ENCODE results near the gene YIPF3. TPM values are rescaled to one million over a fixed set of nuclear protein-coding genes. Genes with fewer than 3 reads are reported as not detected.

YIPF3 gene
- total and polyA plus RNA-seq, 2 experiments from 2014 or later, result 166 to 198 TPM

DNA sequence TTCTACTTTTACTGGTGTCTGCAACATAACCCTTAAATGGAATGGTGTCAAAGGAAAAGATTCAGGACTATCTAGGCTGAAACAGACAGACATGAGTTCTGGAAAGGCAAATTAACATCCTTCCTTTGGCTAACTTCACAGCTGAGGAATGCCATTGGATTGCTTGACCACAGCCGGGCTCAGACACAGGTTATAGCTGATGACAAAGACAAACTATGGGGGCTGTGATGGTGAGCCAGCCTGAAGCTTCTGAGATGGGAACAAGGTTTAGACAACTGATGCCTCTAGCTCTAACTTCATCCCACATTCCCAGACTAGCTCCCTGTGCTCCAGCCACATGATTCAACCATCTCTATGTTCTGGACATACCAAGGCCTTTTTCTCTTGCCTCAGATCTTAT, 15.5 kb upstream of the YIPF3 start:
- 88% methylated on average over 1 of the region's 1 CpG for WGBS (ENCODE audit: low lambda C conversion rate, missing lambda C conversion rate)

GRCh38 chr6:43524483-43524961, 7.8 kb upstream of the YIPF3 start:
- DNase-seq (ENCODE audit: low spot score), result no peak
- Histone ChIP-seq H2AFZ (no peak overlapping the region), H3K27me3 (no peaks in the 10 kb centered on the region), H3K4me1 (ENCODE audit: insufficient read depth) (no peaks in the 10 kb centered on the region), H3K4me2 (no peak overlapping the region), H3K9me2 (replicated peaks; ENCODE audit: insufficient read depth) (no peaks in the 10 kb centered on the region), H3K27ac (no peak overlapping the region), H3K36me3 (replicated peaks; ENCODE audit: insufficient read depth, low read depth) (no peaks in the 10 kb centered on the region), H3K79me2 (peaks cover under 1% of the 10 kb centered on the region), H4K20me1 (ENCODE audit: insufficient read depth, poor library complexity, severe bottlenecking) (no peaks in the 10 kb centered on the region), H3K9me3 (ENCODE audit: low read depth) (no peaks in the 10 kb centered on the region), H3K4me3 (no peak overlapping the region)
- TF ChIP-seq EZH2phosphoT487 (IDR thresholded peaks at IDR 0.05; ENCODE audit: low read depth, severe bottlenecking, unreplicated experiment), result no peak
- TF ChIP-seq, protein P1, sequence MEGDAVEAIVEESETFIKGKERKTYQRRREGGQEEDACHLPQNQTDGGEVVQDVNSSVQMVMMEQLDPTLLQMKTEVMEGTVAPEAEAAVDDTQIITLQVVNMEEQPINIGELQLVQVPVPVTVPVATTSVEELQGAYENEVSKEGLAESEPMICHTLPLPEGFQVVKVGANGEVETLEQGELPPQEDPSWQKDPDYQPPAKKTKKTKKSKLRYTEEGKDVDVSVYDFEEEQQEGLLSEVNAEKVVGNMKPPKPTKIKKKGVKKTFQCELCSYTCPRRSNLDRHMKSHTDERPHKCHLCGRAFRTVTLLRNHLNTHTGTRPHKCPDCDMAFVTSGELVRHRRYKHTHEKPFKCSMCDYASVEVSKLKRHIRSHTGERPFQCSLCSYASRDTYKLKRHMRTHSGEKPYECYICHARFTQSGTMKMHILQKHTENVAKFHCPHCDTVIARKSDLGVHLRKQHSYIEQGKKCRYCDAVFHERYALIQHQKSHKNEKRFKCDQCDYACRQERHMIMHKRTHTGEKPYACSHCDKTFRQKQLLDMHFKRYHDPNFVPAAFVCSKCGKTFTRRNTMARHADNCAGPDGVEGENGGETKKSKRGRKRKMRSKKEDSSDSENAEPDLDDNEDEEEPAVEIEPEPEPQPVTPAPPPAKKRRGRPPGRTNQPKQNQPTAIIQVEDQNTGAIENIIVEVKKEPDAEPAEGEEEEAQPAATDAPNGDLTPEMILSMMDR (IDR thresholded peaks at IDR 0.05; ENCODE audit: poor library complexity), result no peak
- no peak for TF ChIP-seq EZH2 (IDR thresholded peaks at IDR 0.05; ENCODE audit: borderline replicate concordance)
- 90% methylated on average over 10 of the region's 10 CpGs for WGBS (ENCODE audit: low lambda C conversion rate, missing lambda C conversion rate)

More for the DNA sequence above, 15.5 kb upstream of the YIPF3 start:
- Histone ChIP-seq H3K9me3 (ENCODE audit: low read depth) (no peaks in the 10 kb centered on the region), H4K20me1 (ENCODE audit: insufficient read depth, poor library complexity, severe bottlenecking) (no peaks in the 10 kb centered on the region), H3K27ac (no peak overlapping the region), H3K4me2 (no peak overlapping the region), H3K4me3 (no peak overlapping the region), H2AFZ (no peak overlapping the region), H3K4me1 (ENCODE audit: insufficient read depth) (no peaks in the 10 kb centered on the region), H3K9me2 (replicated peaks; ENCODE audit: insufficient read depth) (no peaks in the 10 kb centered on the region), H3K36me3 (replicated peaks; ENCODE audit: insufficient read depth, low read depth) (no peaks in the 10 kb centered on the region), H3K79me2 (no peaks in the 10 kb centered on the region), H3K27me3 (no peaks in the 10 kb centered on the region)
- DNase-seq (ENCODE audit: low spot score), result no peak
- TF ChIP-seq EZH2 (IDR thresholded peaks at IDR 0.05; ENCODE audit: borderline replicate concordance) (no peak), EZH2phosphoT487 (IDR thresholded peaks at IDR 0.05; ENCODE audit: low read depth, severe bottlenecking, unreplicated experiment) (no peak)
- TF ChIP-seq, protein P1 (IDR thresholded peaks at IDR 0.05; ENCODE audit: poor library complexity), result no peak

DNA sequence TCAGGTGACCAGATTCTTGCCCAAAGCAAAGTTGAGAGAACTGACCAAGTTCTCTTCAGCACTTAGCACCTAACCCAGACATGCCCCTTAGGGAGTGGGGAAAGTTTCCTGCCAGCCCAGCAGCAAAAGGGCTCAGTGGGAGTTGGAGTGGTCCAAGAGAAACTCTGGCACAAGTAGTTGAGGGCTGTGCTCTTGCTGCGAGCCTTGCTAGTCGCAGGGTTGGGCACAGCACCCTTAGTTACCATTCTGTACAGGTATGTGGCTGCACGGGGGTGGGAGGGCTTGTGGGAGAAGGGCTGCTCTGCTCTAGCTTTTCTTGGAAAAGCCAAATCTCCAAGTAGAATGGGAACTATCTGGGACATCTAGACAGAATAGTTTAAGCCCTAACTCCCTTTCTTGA, 6.6 kb upstream of the YIPF3 start:
- Histone ChIP-seq H3K27ac (no peak overlapping the region), H4K20me1 (ENCODE audit: insufficient read depth, poor library complexity, severe bottlenecking) (no peaks in the 10 kb centered on the region), H3K4me2 (no peak overlapping the region), H3K36me3 (replicated peaks; ENCODE audit: insufficient read depth, low read depth) (no peaks in the 10 kb centered on the region), H3K4me3 (no peak overlapping the region), H3K9me2 (replicated peaks; ENCODE audit: insufficient read depth) (no peaks in the 10 kb centered on the region), H3K9me3 (ENCODE audit: low read depth) (no peaks in the 10 kb centered on the region), H2AFZ (no peak overlapping the region), H3K27me3 (no peaks in the 10 kb centered on the region), H3K79me2 (peaks cover 13% of the 10 kb centered on the region), H3K4me1 (ENCODE audit: insufficient read depth) (peaks cover 3% of the 10 kb centered on the region)
- WGBS (ENCODE audit: low lambda C conversion rate, missing lambda C conversion rate), result 94% methylated on average over 3 of the region's 3 CpGs
- TF ChIP-seq EZH2 (IDR thresholded peaks at IDR 0.05; ENCODE audit: borderline replicate concordance) (no peak), EZH2phosphoT487 (IDR thresholded peaks at IDR 0.05; ENCODE audit: low read depth, severe bottlenecking, unreplicated experiment) (no peak)
- TF ChIP-seq, protein P1 (IDR thresholded peaks at IDR 0.05; ENCODE audit: poor library complexity), result no peak
- DNase-seq (ENCODE audit: low spot score), result no peak

Measured in hepatocyte (in vitro differentiated cells).